Ovary (tissue), 3 donors: Measurements from ENCODE around the gene CFAP100.

ENCODE experiments used
- CTCF ChIP-seq, 3 donors: fragments of 450-650 bp in 2 of 3; fragments of 200-600 bp in 1 of 3; IDR thresholded peaks; one replicate each; pipeline versions ENCODE4 v1.5.1 to v1.8.0; 2016 to 2022; ENCODE audit warnings: antibody characterized with exemption in 3 of 3, mild to moderate bottlenecking in 1 of 3
- POLR2A ChIP-seq: fragments of 450-650 bp; IDR thresholded peaks from one replicate; pipeline ENCODE4 v1.6.1; 2017; ENCODE audit warnings: antibody characterized with exemption, mild to moderate bottlenecking, moderate library complexity
- donor health status: DM: no; HTN: no; CAD: no.

- TF ChIP-seq CTCF (IDR thresholded peaks at IDR 0.05) (no peak), POLR2A (no peak)
Observed at GRCh38 chr3:126446301-126446700, 51.6 kb downstream of the CFAP100 start.
